Lower leg skin (tissue), 3 donors: ENCODE measurements around the gene LEO1.

Experiments used
- POLR2A ChIP-seq, 2 donors: fragments of 450-650 bp; IDR thresholded peaks; one replicate each; pipeline ENCODE4 v1.6.1; 2016 to 2017; ENCODE audit warnings: antibody characterized with exemption in 2 of 2, mild to moderate bottlenecking in 1 of 2, moderate library complexity in 1 of 2
- TF ChIP-seq, protein P1 (sequence below), 3 donors: fragments of 450-650 bp; IDR thresholded peaks; one replicate each; pipeline ENCODE4 v1.5.1; 2016; ENCODE audit warnings: antibody characterized with exemption in 3 of 3, mild to moderate bottlenecking in 3 of 3, moderate library complexity in 2 of 3

DNA sequence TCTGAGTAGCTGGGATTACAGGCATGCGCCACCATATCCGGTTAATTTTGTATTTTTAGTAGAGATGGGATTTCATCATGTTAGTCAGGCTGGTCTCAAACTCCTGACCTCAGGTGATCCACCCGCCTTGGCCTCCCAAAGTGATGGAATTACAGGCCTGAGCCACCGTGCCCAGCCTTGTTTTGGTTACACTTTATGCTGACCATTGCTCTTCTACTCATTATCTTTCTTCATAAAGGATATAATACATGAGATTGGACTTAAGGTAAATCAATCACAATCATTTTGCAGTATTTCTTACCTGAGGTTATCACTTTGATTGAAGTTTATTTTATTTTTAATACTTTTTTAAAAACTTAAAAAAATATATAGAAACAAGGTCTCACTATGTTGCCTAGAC is 2.2 kb upstream of the LEO1 start:
- TF ChIP-seq, protein P1, sequence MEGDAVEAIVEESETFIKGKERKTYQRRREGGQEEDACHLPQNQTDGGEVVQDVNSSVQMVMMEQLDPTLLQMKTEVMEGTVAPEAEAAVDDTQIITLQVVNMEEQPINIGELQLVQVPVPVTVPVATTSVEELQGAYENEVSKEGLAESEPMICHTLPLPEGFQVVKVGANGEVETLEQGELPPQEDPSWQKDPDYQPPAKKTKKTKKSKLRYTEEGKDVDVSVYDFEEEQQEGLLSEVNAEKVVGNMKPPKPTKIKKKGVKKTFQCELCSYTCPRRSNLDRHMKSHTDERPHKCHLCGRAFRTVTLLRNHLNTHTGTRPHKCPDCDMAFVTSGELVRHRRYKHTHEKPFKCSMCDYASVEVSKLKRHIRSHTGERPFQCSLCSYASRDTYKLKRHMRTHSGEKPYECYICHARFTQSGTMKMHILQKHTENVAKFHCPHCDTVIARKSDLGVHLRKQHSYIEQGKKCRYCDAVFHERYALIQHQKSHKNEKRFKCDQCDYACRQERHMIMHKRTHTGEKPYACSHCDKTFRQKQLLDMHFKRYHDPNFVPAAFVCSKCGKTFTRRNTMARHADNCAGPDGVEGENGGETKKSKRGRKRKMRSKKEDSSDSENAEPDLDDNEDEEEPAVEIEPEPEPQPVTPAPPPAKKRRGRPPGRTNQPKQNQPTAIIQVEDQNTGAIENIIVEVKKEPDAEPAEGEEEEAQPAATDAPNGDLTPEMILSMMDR (IDR thresholded peaks at IDR 0.05) = no peak
- TF ChIP-seq POLR2A (IDR thresholded peaks at IDR 0.05) = no peak
